Upper lobe of left lung (tissue), 6 donors: ENCODE measurements around the gene TADA1. TPM values are rescaled to one million over a fixed set of nuclear protein-coding genes. Genes with fewer than 3 reads are reported as not detected.
A peak's percentile ranks its signal among the peaks of the same experiment; 100 is the strongest.

Experiments used
- ATAC-seq, 2 donors: fragments of 200-7000 bp; cut with Tn5 transposase; one replicate each; pipeline ENCODE4 v1.9.1; 2022; ENCODE audit warnings: mild to moderate bottlenecking in 2 of 2, moderate library complexity in 2 of 2; ENCODE audit not compliant: low FRiP score in 2 of 2
- DNase-seq, 2 donors: peaks; one replicate each; pipeline ENCODE4 v3.0.0-alpha.2; 2019 to 2020
- H3K27ac ChIP-seq, 4 donors: fragments of 200-600 bp; sonication (generic); one replicate each; pipeline ENCODE4 v1.5.1; 2016 to 2019
- H3K27me3 ChIP-seq, 4 donors: fragments of 200-600 bp; sonication (generic); one replicate each; pipeline ENCODE4 v1.5.1; 2017 to 2019
- H3K36me3 ChIP-seq, 4 donors: fragments of 200-600 bp; sonication (generic); one replicate each; pipeline ENCODE4 v1.5.1; 2016 to 2019
- H3K4me1 ChIP-seq, 4 donors: fragments of 200-600 bp; sonication (generic); one replicate each; pipeline ENCODE4 v1.5.1; 2018 to 2019
- H3K4me3 ChIP-seq, 4 donors: fragments of 200-600 bp; sonication (generic); one replicate each; pipeline ENCODE4 v1.5.1; 2017 to 2019; ENCODE audit warnings: mild to moderate bottlenecking in 2 of 4, moderate library complexity in 1 of 4
- H3K9me3 ChIP-seq, 4 donors: fragments of 200-600 bp; sonication (generic); one replicate each; pipeline ENCODE4 v1.5.1; 2018 to 2019
- CTCF ChIP-seq, 6 experiments: fragments of 450-650 bp in 4 of 6; fragments of 200-600 bp in 2 of 6; sonication (generic) in 2 of 6; IDR thresholded peaks; one replicate each; pipeline ENCODE4 v1.5.1; 2016 to 2019; ENCODE audit warnings: antibody characterized with exemption in 6 of 6
- EP300 ChIP-seq, 4 donors: sonication (generic); formaldehyde crosslinking; IDR thresholded peaks; one replicate each; pipeline ENCODE4 v1.5.1; 2017; ENCODE audit warnings: antibody characterized with exemption in 4 of 4, control low read depth in 2 of 4
- POLR2A ChIP-seq, 4 donors: fragments of 450-650 bp; IDR thresholded peaks; one replicate each; pipeline ENCODE4 v1.5.1; 2016 to 2017; ENCODE audit warnings: antibody characterized with exemption in 4 of 4, mild to moderate bottlenecking in 2 of 4
- POLR2AphosphoS5 ChIP-seq, 2 donors: sonication (generic); formaldehyde crosslinking; IDR thresholded peaks; one replicate each; pipeline ENCODE4 v1.5.1; 2017; ENCODE audit warnings: antibody characterized with exemption in 2 of 2
- WGBS, 2 donors: methylation state at CpG; one replicate each; pipeline ENCODE4 v1.1.5; 2017 to 2018; 5-methylcytosine and 5-hydroxymethylcytosine counted together
- total RNA-seq, 6 donors: library from RNA; depleted of rRNA in 4 of 6; stranded (reverse); fragments of >200 nt in 4 of 6; gene quantifications; one replicate each; pipeline versions ENCODE4 v1.1.0 to v1.2.1, GENCODE V29; 2016 to 2021
- donor health status: DM: no; HTN: no; CAD: no; lungs with moderate emphysema.
- donor health status: DM: no; HTN: yes; CAD: no; lungs with severe emphysema.

Gene TADA1
- total RNA-seq, 6 donors from 2014 or later, result 2.6 to 15.3 (median 8.5) TPM

GRCh38 chr1:166843769-166844596 lies 32.1 kb downstream of the TADA1 start:
- ATAC-seq, result no peak
- Histone ChIP-seq H3K27me3 (no peaks in the 10 kb centered on the region), H3K9me3 (no peaks in the 10 kb centered on the region), H3K27ac (peak overlapping the region in 3 of 4 donors; percentile 41 to 72 (median 55)), H3K4me3 (no peak overlapping the region), H3K4me1 (peaks cover 43 to 66% (median 54%) of the 10 kb centered on the region in 4 donors), H3K36me3 (peaks cover 18 to 79% (median 63%) of the 10 kb centered on the region in 4 donors)
- WGBS, 2 donors, result 55 to 66% methylated on average over 4 to 7 of the region's 7 CpGs
- DNase-seq, result peak in 1 of 2 donors; percentile 26
- TF ChIP-seq CTCF (IDR thresholded peaks at IDR 0.05) (no peak), POLR2AphosphoS5 (IDR thresholded peaks at IDR 0.05) (no peak), POLR2A (IDR thresholded peaks at IDR 0.05) (no peak), EP300 (IDR thresholded peaks at IDR 0.05) (no peak)

DNA sequence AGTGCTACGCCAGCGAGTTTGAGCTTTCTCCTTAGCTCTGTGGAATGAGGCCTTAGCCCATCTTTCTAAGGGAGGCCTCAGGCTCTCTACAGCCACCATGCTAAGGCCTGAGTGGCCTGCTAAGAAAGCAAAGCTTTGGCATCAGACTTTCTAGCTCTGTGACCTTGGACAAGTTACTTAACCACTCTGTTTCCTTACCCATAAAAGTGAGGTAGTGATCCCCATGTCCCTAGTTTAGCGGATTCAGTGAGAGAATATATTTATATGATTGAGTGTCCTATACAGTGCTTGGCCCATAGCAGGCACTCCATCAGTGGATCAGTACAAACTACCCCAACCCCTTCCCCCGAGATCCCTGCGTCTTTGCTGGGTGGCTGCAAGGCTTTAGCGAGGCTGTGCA lies 32.7 kb downstream of the TADA1 start:
- Histone ChIP-seq H3K9me3 (no peaks in the 10 kb centered on the region), H3K4me1 (peaks cover 49 to 72% (median 59%) of the 10 kb centered on the region in 4 donors), H3K36me3 (peaks cover 14 to 73% (median 57%) of the 10 kb centered on the region in 4 donors), H3K27ac (peak overlapping the region in 2 of 4 donors; percentile 55 to 72), H3K4me3 (peak overlapping the region in 1 of 4 donors; percentile 12), H3K27me3 (no peaks in the 10 kb centered on the region)
- TF ChIP-seq POLR2A (IDR thresholded peaks at IDR 0.05), result no peak
- TF ChIP-seq CTCF (IDR thresholded peaks at IDR 0.05), result no peak
- no peak for TF ChIP-seq EP300 (IDR thresholded peaks at IDR 0.05)
- TF ChIP-seq POLR2AphosphoS5 (IDR thresholded peaks at IDR 0.05), result no peak
- no peak for ATAC-seq
- no peak for DNase-seq
- WGBS, 2 donors, result 84% methylated on average over 6 of the region's 6 CpGs

DNA sequence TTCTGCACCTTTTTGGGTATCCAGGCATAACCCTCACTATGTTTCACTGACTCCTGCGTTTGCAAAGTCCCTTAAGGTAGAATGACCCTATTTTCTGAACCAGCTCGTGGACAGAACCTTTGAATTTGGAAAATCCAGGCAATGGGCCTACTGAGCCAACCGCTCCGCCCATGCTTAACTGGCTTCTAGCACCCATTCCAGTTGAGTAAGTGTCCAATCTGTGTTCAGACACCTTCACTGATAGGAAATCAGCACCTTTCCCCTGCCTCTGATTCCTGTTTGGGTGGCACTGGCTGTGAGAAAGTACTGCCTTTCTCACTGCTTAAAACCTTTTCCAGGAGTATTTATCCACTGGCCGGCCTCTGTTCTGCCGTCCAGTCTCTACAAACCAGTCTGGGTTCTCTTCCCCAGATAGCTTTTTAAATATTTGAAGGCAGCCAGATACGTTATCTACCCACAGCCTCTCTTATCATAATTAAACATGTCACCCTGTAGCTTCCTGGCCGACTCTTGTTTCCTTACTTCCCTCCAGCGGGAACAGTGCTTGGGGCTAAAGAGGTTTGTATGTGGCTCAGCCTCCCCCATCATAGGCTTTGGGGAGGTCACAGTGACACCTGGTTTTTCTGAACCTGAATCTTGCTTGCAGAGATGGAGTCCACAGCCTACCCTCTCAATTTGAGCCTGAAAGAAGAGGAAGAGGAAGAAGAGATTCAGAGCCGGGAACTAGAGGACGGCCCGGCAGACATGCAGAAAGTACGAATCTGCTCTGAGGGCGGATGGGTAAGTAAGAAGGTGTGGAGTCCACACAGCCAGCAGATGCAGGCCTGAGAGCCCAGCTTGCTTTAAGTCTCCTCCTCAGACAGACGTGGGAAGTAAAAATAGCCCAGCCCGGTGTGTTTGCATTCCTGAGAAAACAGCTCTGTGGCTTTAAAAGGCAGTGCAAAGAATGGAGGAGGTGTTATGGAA lies 35.5 kb downstream of the TADA1 start:
- peaks cover 5 to 45% (median 33%) of the 10 kb centered on the region in 4 donors for H3K36me3 ChIP-seq
- peak overlapping the region; percentile 83 to 97 (median 93) for H3K27ac ChIP-seq
- peak overlapping the region; percentile 68 to 84 (median 78) for H3K4me3 ChIP-seq
- DNase-seq (peak in 1 of 2 donors; percentile 62), ATAC-seq (peak in 1 of 2 donors; percentile 2)
- H3K9me3 ChIP-seq, result no peaks in the 10 kb centered on the region
- TF ChIP-seq POLR2A (IDR thresholded peaks at IDR 0.05) (peak in 1 of 4 donors; percentile 28), POLR2AphosphoS5 (IDR thresholded peaks at IDR 0.05) (no peak)
- peaks cover 50 to 67% (median 54%) of the 10 kb centered on the region in 4 donors for H3K4me1 ChIP-seq
- H3K27me3 ChIP-seq, result no peaks in the 10 kb centered on the region
- WGBS, 2 donors, result 28 to 32% methylated on average over 14 to 16 of the region's 16 CpGs

DNA sequence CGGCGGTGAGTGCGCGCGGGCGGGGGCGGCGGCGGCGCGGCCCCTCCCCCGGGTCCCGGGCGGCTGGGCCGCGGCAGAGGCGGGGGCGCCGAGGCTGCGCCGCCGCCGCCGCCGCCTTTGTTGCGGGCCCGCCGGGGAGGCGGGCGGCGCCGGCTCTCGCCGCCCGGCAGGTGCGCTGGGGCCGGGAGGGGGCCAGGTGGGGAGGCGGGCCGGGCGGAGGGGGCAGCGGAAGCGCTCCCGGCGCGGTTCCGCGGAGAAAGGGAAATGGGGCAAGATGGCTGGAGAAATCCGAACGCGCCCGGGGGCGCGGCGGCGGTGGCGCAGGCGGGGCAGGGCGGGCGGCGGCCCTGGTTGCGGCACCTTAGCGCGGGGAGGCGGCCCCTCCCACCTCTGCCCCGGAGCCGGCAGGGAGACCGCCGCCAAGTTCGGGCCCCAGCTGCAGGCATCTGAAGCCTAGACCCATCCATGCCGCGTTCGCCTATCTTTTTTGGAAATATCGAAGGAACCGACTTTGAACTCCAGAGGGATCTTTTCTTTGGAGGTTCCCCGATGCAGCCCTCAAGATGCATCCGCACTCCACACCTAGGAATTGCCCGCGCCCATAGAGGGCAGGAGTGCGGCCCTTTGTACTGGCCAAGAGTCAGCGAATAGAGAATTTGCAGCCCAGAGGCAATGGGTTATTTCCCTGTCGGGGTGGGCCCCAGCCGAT lies 36.3 kb downstream of the TADA1 start:
- Histone ChIP-seq H3K27ac (peak overlapping the region; percentile 91 to 97 (median 94)), H3K4me3 (peak overlapping the region; percentile 68 to 84 (median 78)), H3K27me3 (no peaks in the 10 kb centered on the region), H3K9me3 (no peaks in the 10 kb centered on the region), H3K4me1 (peaks cover 49 to 60% (median 51%) of the 10 kb centered on the region in 4 donors), H3K36me3 (peaks cover 5 to 38% (median 30%) of the 10 kb centered on the region in 4 donors)
- ATAC-seq (peak in 1 of 2 donors; percentile 47), DNase-seq (peak; percentile 57 to 95)
- TF ChIP-seq POLR2A (IDR thresholded peaks at IDR 0.05), result no peak
- TF ChIP-seq CTCF (IDR thresholded peaks at IDR 0.05), result peak in 1 of 6 experiments; percentile 27
- WGBS, 2 donors, result 3 to 8% methylated on average over 8 to 36 of the region's 82 CpGs
